GM23338 (cell line): Measurements from ENCODE around the gene AGAP5.

Experiments used
- EZH2 ChIP-seq: fragments of 200-600 bp; sonication (generic); IDR thresholded peaks from one replicate; pipeline ENCODE4 v1.8.0; 2017; ENCODE audit warnings: antibody characterized with exemption, mild to moderate bottlenecking, low read depth; ENCODE audit not compliant: unreplicated experiment
- JUNB ChIP-seq: IDR thresholded peaks from one replicate; pipeline ENCODE4 v1.6.1; 2016; ENCODE audit warnings: antibody characterized with exemption; ENCODE audit not compliant: unreplicated experiment
- POLR2AphosphoS5 ChIP-seq: IDR thresholded peaks from 2 replicates; pipeline ENCODE4 v1.6.1; 2016; ENCODE audit warnings: antibody characterized with exemption, low read depth
- TF ChIP-seq, protein P1 (sequence below), 2 experiments: fragments of 200-600 bp in 1 of 2; sonication (generic) in 1 of 2; conservative IDR thresholded peaks; 2 replicates each; pipeline versions ENCODE4 v1.5.1 to v1.6.1; 2016 to 2017; ENCODE audit warnings: antibody characterized with exemption in 2 of 2, low read depth in 2 of 2, mild to moderate bottlenecking in 2 of 2, moderate library complexity in 1 of 2

DNA sequence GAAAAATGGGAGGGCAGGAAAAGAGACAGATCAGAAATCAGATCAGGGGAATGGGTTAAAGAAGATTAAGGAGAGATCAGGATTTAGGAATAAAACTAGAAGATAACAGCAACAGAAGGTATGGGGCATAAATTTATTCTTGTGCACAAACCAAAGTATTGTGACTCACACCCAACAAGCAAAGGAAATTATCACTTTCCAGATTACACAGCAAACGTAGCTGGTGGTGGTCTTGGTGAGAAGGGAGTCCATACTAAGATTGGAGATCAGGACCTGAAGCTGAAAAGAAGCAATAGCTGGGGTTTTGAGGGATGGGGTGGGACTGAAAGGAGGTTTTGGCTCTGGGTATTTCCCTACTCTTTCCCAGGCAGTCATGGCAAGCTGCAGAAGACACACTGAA, 53.1 kb downstream of the AGAP5 start:
- TF ChIP-seq, protein P1, sequence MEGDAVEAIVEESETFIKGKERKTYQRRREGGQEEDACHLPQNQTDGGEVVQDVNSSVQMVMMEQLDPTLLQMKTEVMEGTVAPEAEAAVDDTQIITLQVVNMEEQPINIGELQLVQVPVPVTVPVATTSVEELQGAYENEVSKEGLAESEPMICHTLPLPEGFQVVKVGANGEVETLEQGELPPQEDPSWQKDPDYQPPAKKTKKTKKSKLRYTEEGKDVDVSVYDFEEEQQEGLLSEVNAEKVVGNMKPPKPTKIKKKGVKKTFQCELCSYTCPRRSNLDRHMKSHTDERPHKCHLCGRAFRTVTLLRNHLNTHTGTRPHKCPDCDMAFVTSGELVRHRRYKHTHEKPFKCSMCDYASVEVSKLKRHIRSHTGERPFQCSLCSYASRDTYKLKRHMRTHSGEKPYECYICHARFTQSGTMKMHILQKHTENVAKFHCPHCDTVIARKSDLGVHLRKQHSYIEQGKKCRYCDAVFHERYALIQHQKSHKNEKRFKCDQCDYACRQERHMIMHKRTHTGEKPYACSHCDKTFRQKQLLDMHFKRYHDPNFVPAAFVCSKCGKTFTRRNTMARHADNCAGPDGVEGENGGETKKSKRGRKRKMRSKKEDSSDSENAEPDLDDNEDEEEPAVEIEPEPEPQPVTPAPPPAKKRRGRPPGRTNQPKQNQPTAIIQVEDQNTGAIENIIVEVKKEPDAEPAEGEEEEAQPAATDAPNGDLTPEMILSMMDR (conservative IDR thresholded peaks at IDR 0.05; ENCODE audit: low read depth in 2 of 2) = no peak
- TF ChIP-seq POLR2AphosphoS5 = no peak
- TF ChIP-seq EZH2 = no peak
- TF ChIP-seq JUNB = no peak
